H9 (cell line): Measurements from ENCODE around the gene C2orf72. TPM values are rescaled to one million over a fixed set of nuclear protein-coding genes. Genes with fewer than 3 reads are reported as not detected.

Experiments
- DNase-seq: peaks from one replicate; pipeline ENCODE4 v3.0.0-alpha.2; 2017
- H2AFZ ChIP-seq: one replicate; pipeline ENCODE4 v1.6.1; 2013; ENCODE audit warnings: mild to moderate bottlenecking, low read length, control low read depth, moderate library complexity
- H2AK5ac ChIP-seq: 2 replicates; pipeline ENCODE4 v1.6.1; 2013; ENCODE audit warnings: low read length, control low read depth, mixed read lengths; ENCODE audit not compliant: insufficient read length
- H2BK120ac ChIP-seq: one replicate; pipeline ENCODE4 v1.6.1; 2013; ENCODE audit warnings: low read depth, mild to moderate bottlenecking, low read length, control low read depth, inconsistent platforms; ENCODE audit not compliant: poor library complexity, severe bottlenecking
- H2BK12ac ChIP-seq: 2 replicates; pipeline ENCODE4 v1.6.1; 2013; ENCODE audit warnings: low read length, control low read depth, mixed read lengths, low read depth; ENCODE audit not compliant: insufficient read length
- H2BK15ac ChIP-seq: 2 replicates; pipeline ENCODE4 v1.6.1; 2013; ENCODE audit warnings: low read depth, low read length, control low read depth
- H2BK20ac ChIP-seq: one replicate; pipeline ENCODE4 v1.6.1; 2013; ENCODE audit warnings: low read depth, mild to moderate bottlenecking, low read length, control low read depth, inconsistent platforms; ENCODE audit not compliant: poor library complexity, severe bottlenecking
- H2BK5ac ChIP-seq: 2 replicates; pipeline ENCODE4 v1.6.1; 2013; ENCODE audit warnings: low read length, control low read depth, mixed read lengths; ENCODE audit not compliant: insufficient read length
- H3K14ac ChIP-seq: 2 replicates; pipeline ENCODE4 v1.6.1; 2013; ENCODE audit warnings: low read length, control low read depth; ENCODE audit not compliant: insufficient read depth
- H3K18ac ChIP-seq: 2 replicates; pipeline ENCODE4 v1.6.1; 2013; ENCODE audit warnings: low read depth, mild to moderate bottlenecking, mixed read lengths, low read length, control low read depth; ENCODE audit not compliant: insufficient read length
- H3K23ac ChIP-seq: 2 replicates; pipeline ENCODE4 v1.6.1; 2013; ENCODE audit warnings: low read length, control low read depth, mixed read lengths, low read depth; ENCODE audit not compliant: insufficient read length
- H3K23me2 ChIP-seq: 2 replicates; pipeline ENCODE4 v1.6.1; 2013; ENCODE audit warnings: low read depth, mild to moderate bottlenecking, mixed read lengths, low read length, control low read depth; ENCODE audit not compliant: insufficient read length, poor library complexity, severe bottlenecking
- H3K27ac ChIP-seq: 2 replicates; pipeline ENCODE4 v1.5.1; 2013; ENCODE audit warnings: low read length, control low read depth, mixed read lengths, low read depth; ENCODE audit not compliant: insufficient read length
- H3K27me3 ChIP-seq: 2 replicates; pipeline ENCODE4 v1.6.1; 2013; ENCODE audit warnings: low read length, control low read depth, inconsistent platforms; ENCODE audit not compliant: insufficient read depth
- H3K4ac ChIP-seq: 2 replicates; pipeline ENCODE4 v1.6.1; 2013; ENCODE audit warnings: low read depth, mild to moderate bottlenecking, control low read depth, inconsistent platforms, low read length, moderate library complexity
- H3K4me1 ChIP-seq: 2 replicates; pipeline ENCODE4 v1.6.1; 2013; ENCODE audit warnings: low read length, control low read depth, inconsistent platforms; ENCODE audit not compliant: insufficient read depth
- H3K4me2 ChIP-seq: 2 replicates; pipeline ENCODE4 v1.6.1; 2013; ENCODE audit warnings: low read length, control low read depth, mixed read lengths; ENCODE audit not compliant: insufficient read length, insufficient read depth
- H3K56ac ChIP-seq: 2 replicates; pipeline ENCODE4 v1.6.1; 2013; ENCODE audit warnings: low read depth, mild to moderate bottlenecking, mixed read lengths, low read length, control low read depth; ENCODE audit not compliant: insufficient read length
- H3K79me1 ChIP-seq: 2 replicates; pipeline ENCODE4 v1.6.1; 2013; ENCODE audit warnings: low read depth, mild to moderate bottlenecking, moderate library complexity, low read length, control low read depth, inconsistent platforms; ENCODE audit not compliant: insufficient read depth, poor library complexity, severe bottlenecking
- H3K79me2 ChIP-seq: 2 replicates; pipeline ENCODE4 v1.6.1; 2013; ENCODE audit warnings: low read length, control low read depth, inconsistent platforms; ENCODE audit not compliant: insufficient read depth
- H3K9ac ChIP-seq: 2 replicates; pipeline ENCODE4 v1.6.1; 2013; ENCODE audit warnings: low read length, control low read depth, mixed read lengths; ENCODE audit not compliant: insufficient read length; ENCODE audit errors: extremely low read depth
- H3K9me3 ChIP-seq: one replicate; pipeline ENCODE4 v1.6.1; 2013; ENCODE audit warnings: low read depth, low read length, inconsistent platforms; ENCODE audit not compliant: control insufficient read depth
- H3T11ph ChIP-seq: one replicate; pipeline ENCODE4 v1.6.1; 2013; ENCODE audit warnings: mild to moderate bottlenecking, low read length, control low read depth, inconsistent platforms
- H4K20me1 ChIP-seq: one replicate; pipeline ENCODE4 v1.6.1; 2013; ENCODE audit not compliant: control insufficient read depth, insufficient read length, insufficient read depth
- H4K5ac ChIP-seq: 2 replicates; pipeline ENCODE4 v1.6.1; 2013; ENCODE audit warnings: low read depth, mild to moderate bottlenecking, mixed read lengths, low read length, control low read depth; ENCODE audit not compliant: insufficient read length
- H4K8ac ChIP-seq: replicated peaks from 2 replicates; pipeline ENCODE4 v1.6.1; 2013; ENCODE audit warnings: low read length, control low read depth, mixed read lengths, low read depth; ENCODE audit not compliant: insufficient read length
- H4K91ac ChIP-seq: 2 replicates; pipeline ENCODE4 v1.6.1; 2013; ENCODE audit warnings: low read depth, mild to moderate bottlenecking, moderate library complexity, mixed read lengths, low read length, control low read depth; ENCODE audit not compliant: insufficient read length
- H3K27ac Mint-ChIP-seq, 3 experiments: 2 replicates in 2 of 3; 3 replicates in 1 of 3; pipeline ENCODE4 v1.8.0; 2020 to 2021; ENCODE audit warnings: mixed read lengths in 3 of 3, mild to moderate bottlenecking in 1 of 3, moderate library complexity in 1 of 3
- H3K27me3 Mint-ChIP-seq: 2 replicates; pipeline ENCODE4 v1.8.0; 2021; ENCODE audit warnings: low read depth, mild to moderate bottlenecking, moderate library complexity, mixed read lengths
- H3K36me3 Mint-ChIP-seq, 3 experiments: 2 replicates in 2 of 3; 3 replicates in 1 of 3; pipeline ENCODE4 v1.8.0; 2020 to 2021; ENCODE audit warnings: low read depth in 3 of 3, mixed read lengths in 3 of 3; ENCODE audit not compliant: insufficient read depth in 1 of 3
- H3K4me1 Mint-ChIP-seq, 2 experiments: 2 replicates each; pipeline ENCODE4 v1.8.0; 2020; ENCODE audit warnings: mixed read lengths in 2 of 2
- H3K4me3 Mint-ChIP-seq, 2 experiments: 2 replicates in 1 of 2; 3 replicates in 1 of 2; pipeline ENCODE4 v1.8.0; 2020 to 2021; ENCODE audit warnings: mild to moderate bottlenecking in 2 of 2, mixed read lengths in 2 of 2, moderate library complexity in 1 of 2
- H3K9me3 Mint-ChIP-seq, 2 experiments: 2 replicates in 1 of 2; 3 replicates in 1 of 2; pipeline ENCODE4 v1.8.0; 2020; ENCODE audit warnings: mild to moderate bottlenecking in 2 of 2, mixed read lengths in 2 of 2, moderate library complexity in 1 of 2
- CTCF ChIP-seq: fragments of 200-600 bp; sonication (generic); conservative IDR thresholded peaks from 3 replicates; pipeline ENCODE4 v1.8.0; 2021; ENCODE audit warnings: antibody characterized with exemption, mild to moderate bottlenecking
- total RNA-seq: library from RNA; stranded (reverse); gene quantifications from 2 replicates; pipeline ENCODE4 v1.2.1, GENCODE V29; 2021

C2orf72 gene
- total RNA-seq, 1 experiment from 2014 or later = 1.0 TPM

- no peak overlapping the region for H3K27ac Mint-ChIP-seq
- no peak overlapping the region for H3K4me2 ChIP-seq
- H2AK5ac ChIP-seq = no peak overlapping the region
Measured at GRCh38 chr2:230996661-230997060, 40.7 kb upstream of the C2orf72 start.

More at GRCh38 chr2:230996661-230997060, 40.7 kb upstream of the C2orf72 start:
- Mint-ChIP-seq H3K36me3 (no peaks in the 10 kb centered on the region; a peak in 2 of 7 replicates), H3K4me3 (no peak overlapping the region), H3K4me1 (peaks cover 4 to 8% of the 10 kb centered on the region in 2 experiments; a peak in 2 of 4 replicates), H3K27me3 (peaks cover 41% of the 10 kb centered on the region), H3K9me3 (peaks cover 4 to 5% of the 10 kb centered on the region in 2 experiments; a peak in 2 of 5 replicates)
- H3K79me1 ChIP-seq = no peaks in the 10 kb centered on the region
- no peak overlapping the region for H2BK12ac ChIP-seq
- no peak overlapping the region for H4K8ac ChIP-seq
- H4K91ac ChIP-seq = no peak overlapping the region
- peaks cover 3% of the 10 kb centered on the region for H3K9me3 ChIP-seq
- no peak overlapping the region for H2BK5ac ChIP-seq
- no peaks in the 10 kb centered on the region for H3K23me2 ChIP-seq
- no peak overlapping the region for H3K14ac ChIP-seq
- no peak overlapping the region for H2BK20ac ChIP-seq
- TF ChIP-seq CTCF = no peak
- no peak overlapping the region for H3K23ac ChIP-seq
- no peaks in the 10 kb centered on the region for H4K20me1 ChIP-seq
- H3K56ac ChIP-seq = no peak overlapping the region
- no peak overlapping the region for H4K5ac ChIP-seq
- H2BK15ac ChIP-seq = no peak overlapping the region
- no peak overlapping the region for H3K9ac ChIP-seq
- H3K27me3 ChIP-seq = no peaks in the 10 kb centered on the region; the same call in 1 of the 2 replicates
- no peak for DNase-seq
- no peak overlapping the region for H2BK120ac ChIP-seq
- H3T11ph ChIP-seq = no peak overlapping the region
- H3K18ac ChIP-seq = no peak overlapping the region
- H3K27ac ChIP-seq = no peak overlapping the region
- H2AFZ ChIP-seq = no peak overlapping the region
- H3K4ac ChIP-seq = no peak overlapping the region
- H3K4me1 ChIP-seq = no peaks in the 10 kb centered on the region
- no peaks in the 10 kb centered on the region for H3K79me2 ChIP-seq
